ENCODE data around the gene HAVCR2.

HAVCR2 gene

GRCh38 chr5:157108976-157109375 is at the start of gene HAVCR2:
HAVCR2 (minus strand) TSS chr5:157109044; CDS start chr5:157108983, 61 bp downstream.
- DNase-seq, result no peak

- DNase-seq, result no peak
Observed at GRCh38 chr5:157157293-157157891, 48.5 kb upstream of the HAVCR2 start.

GRCh38 chr5:157155297-157155696 is 46.5 kb upstream of the HAVCR2 start:
- no peak for DNase-seq

- no peak for DNase-seq
Observed at GRCh38 chr5:157150995-157151394, 42.2 kb upstream of the HAVCR2 start.

- DNase-seq, result no peak
Observed at GRCh38 chr5:157148734-157149615, 40.1 kb upstream of the HAVCR2 start.

- peak; percentile 39 for DNase-seq
Observed at GRCh38 chr5:157143127-157143971, 34.5 kb upstream of the HAVCR2 start.

GRCh38 chr5:157142317-157143126 is 33.7 kb upstream of the HAVCR2 start, which contains the start of gene MED7:
MED7 (minus strand) TSS chr5:157142865; CDS start chr5:157139431, 3,434 bp downstream.
- DNase-seq, result peak; percentile 96

GRCh38 chr5:157137691-157138090 is 28.8 kb upstream of the HAVCR2 start:
- no peak for DNase-seq

- no peak for DNase-seq
Observed at GRCh38 chr5:157132281-157132612, 23.4 kb upstream of the HAVCR2 start.

- no peak for DNase-seq
Observed at GRCh38 chr5:157130925-157131324, 22.1 kb upstream of the HAVCR2 start.

GRCh38 chr5:157121709-157122108 is 12.9 kb upstream of the HAVCR2 start:
- DNase-seq, result no peak

GRCh38 chr5:157120102-157120501 is 11.3 kb upstream of the HAVCR2 start:
- no peak for DNase-seq

GRCh38 chr5:157116483-157116954 is 7.7 kb upstream of the HAVCR2 start:
- no peak for DNase-seq

- no peak for DNase-seq
Observed at GRCh38 chr5:157115502-157115901, 6.7 kb upstream of the HAVCR2 start.

GRCh38 chr5:157115012-157115411 is 6.2 kb upstream of the HAVCR2 start:
- DNase-seq, result no peak

- no peak for DNase-seq
Observed at GRCh38 chr5:157113002-157113401, 4.2 kb upstream of the HAVCR2 start.

- no peak for DNase-seq
Observed at GRCh38 chr5:157109744-157110143, 900 bp upstream of the HAVCR2 start.

GRCh38 chr5:157107508-157107907 is 1.3 kb downstream of the HAVCR2 start:
- DNase-seq, result no peak

GRCh38 chr5:157106630-157107461 is 2.0 kb downstream of the HAVCR2 start:
- no peak for DNase-seq

- DNase-seq, result no peak
Observed at GRCh38 chr5:157100140-157100679, 8.6 kb downstream of the HAVCR2 start.

GRCh38 chr5:157088342-157088990 is 20.4 kb downstream of the HAVCR2 start:
- DNase-seq, result no peak
